ENCODE results near the gene GORAB.

The GORAB gene

GRCh38 chr1:170531758-170532657 lies at the start of gene GORAB:
Gene GORAB (plus strand): TSS chr1:170532166. CDS start chr1:170532224, 58 bp downstream.
- H3K4me3 ChIP-seq (ENCODE audit: low read length): peak within 1 kb of the TSS; percentile 84
- TF ChIP-seq CTCF (conservative IDR thresholded peaks at IDR 0.05; ENCODE audit: low read length): no peak
- DNase-seq (ENCODE audit: low read depth): peak; percentile 97

GRCh38 chr1:170483051-170483450 lies 48.9 kb upstream of the GORAB start:
- DNase-seq (ENCODE audit: low read depth): peak; percentile 86
- TF ChIP-seq CTCF (conservative IDR thresholded peaks at IDR 0.05; ENCODE audit: low read length): no peak
- no peak overlapping the region; the same call in 1 of the 2 replicates for H3K4me3 ChIP-seq (ENCODE audit: low read length)

- DNase-seq (ENCODE audit: low read depth): no peak
- no peak for TF ChIP-seq CTCF (conservative IDR thresholded peaks at IDR 0.05; ENCODE audit: low read length)
These were observed 44.5 kb upstream of the GORAB start for GRCh38 chr1:170487503-170487902.

GRCh38 chr1:170491291-170491690 lies 40.7 kb upstream of the GORAB start:
- no peak for DNase-seq (ENCODE audit: low read depth)
- no peak overlapping the region for H3K4me3 ChIP-seq (ENCODE audit: low read length)
- TF ChIP-seq CTCF (conservative IDR thresholded peaks at IDR 0.05; ENCODE audit: low read length): no peak

More at GRCh38 chr1:170487503-170487902, 44.5 kb upstream of the GORAB start:
- H3K4me3 ChIP-seq (ENCODE audit: low read length): no peak overlapping the region

GRCh38 chr1:170494369-170494768 lies 37.6 kb upstream of the GORAB start:
- no peak for TF ChIP-seq CTCF (conservative IDR thresholded peaks at IDR 0.05; ENCODE audit: low read length)
- peak; percentile 14 for DNase-seq (ENCODE audit: low read depth)
- no peak overlapping the region for H3K4me3 ChIP-seq (ENCODE audit: low read length)

GRCh38 chr1:170495006-170495405 lies 37.0 kb upstream of the GORAB start:
- no peak overlapping the region for H3K4me3 ChIP-seq (ENCODE audit: low read length)
- no peak for DNase-seq (ENCODE audit: low read depth)
- TF ChIP-seq CTCF (conservative IDR thresholded peaks at IDR 0.05; ENCODE audit: low read length): no peak

GRCh38 chr1:170498876-170499275 lies 33.1 kb upstream of the GORAB start:
- DNase-seq (ENCODE audit: low read depth): no peak
- H3K4me3 ChIP-seq (ENCODE audit: low read length): no peak overlapping the region
- TF ChIP-seq CTCF (conservative IDR thresholded peaks at IDR 0.05; ENCODE audit: low read length): no peak
